Activated gamma-delta T cell treated with Interleukin-2 at 50 U/mL for 16 hours (primary cell): ENCODE results near the gene ABCF3.
"Not testable (repeated sequence)": the region's sequence is repeated elsewhere in the genome, so short reads cannot be mapped to it uniquely, and the experiment has no call there.

Experiments
- DNase-seq: peaks from one replicate; pipeline ENCODE4 v3.0.0-alpha.2; 2020

Gene ABCF3

GRCh38 chr3:184186184-184186901 is at the start of gene ABCF3:
Gene ABCF3 (plus strand): TSS chr3:184186199. CDS start chr3:184186208, 9 bp downstream.
- DNase-seq: no peak

- DNase-seq: no peak
These were observed 45.6 kb upstream of the ABCF3 start for GRCh38 chr3:184140436-184140835.

GRCh38 chr3:184142199-184142598 is 43.8 kb upstream of the ABCF3 start:
- DNase-seq: no peak

DNA sequence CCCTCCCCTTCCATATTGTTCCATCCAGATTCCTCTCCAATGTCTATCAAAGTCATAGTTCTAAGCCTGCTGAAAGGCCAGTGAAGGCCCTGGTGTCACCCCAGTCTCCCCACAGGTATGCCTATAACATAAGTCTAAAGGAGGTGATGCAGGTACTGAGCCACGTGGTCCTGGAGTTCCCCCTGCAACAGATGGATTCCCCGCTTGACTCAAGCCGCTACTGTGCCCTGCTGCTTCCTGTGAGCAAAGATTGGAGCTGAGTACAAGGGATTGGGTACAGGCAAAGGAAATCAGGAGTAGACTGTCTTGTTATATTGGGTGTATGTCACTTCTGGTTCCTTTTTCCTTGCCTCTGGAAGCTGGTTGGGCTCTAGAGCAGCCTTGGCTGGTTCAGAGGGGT is 42.7 kb upstream of the ABCF3 start:
- DNase-seq: no peak

DNA sequence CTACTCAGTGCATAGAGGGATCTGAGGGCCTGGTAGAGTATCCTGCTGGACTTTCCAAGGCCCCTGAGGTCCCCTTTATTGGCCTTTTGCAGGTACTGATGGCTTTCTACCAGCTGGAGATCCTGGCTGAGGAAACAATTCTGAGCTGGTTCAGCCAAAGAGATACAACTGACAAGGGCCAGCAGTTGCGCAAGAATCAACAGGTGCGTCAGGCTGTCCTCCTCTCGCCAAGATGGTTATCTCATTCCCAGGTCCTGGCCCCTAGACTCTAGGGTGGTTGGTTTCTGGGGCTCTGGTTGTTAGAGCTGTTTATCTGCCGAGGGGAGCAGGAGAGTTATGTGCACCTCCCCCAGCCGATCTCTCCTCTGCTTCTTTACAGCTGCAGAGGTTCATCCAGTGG is 41.5 kb upstream of the ABCF3 start:
- DNase-seq: no peak

DNA sequence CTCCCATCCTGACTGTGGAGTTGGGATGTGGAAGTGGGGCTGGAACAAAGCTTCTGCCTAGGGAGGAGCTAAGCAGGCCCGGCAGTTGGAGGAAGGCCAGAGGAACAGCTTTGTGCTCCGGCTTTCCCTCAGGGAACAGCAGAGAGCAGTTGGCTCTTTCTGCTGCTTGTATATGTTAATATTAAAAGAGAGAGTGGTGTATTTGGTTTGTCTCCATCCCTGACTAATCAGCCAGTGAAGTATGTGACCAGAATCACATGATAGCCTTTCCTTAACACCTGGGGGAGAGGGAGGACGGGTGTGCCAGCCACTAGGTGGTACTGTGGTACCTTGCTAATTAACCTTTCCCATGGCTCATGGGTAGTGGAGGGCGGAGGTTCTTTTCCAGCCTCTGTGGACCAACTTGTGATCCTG is 40.9 kb upstream of the ABCF3 start:
- DNase-seq: peak; percentile 19

DNA sequence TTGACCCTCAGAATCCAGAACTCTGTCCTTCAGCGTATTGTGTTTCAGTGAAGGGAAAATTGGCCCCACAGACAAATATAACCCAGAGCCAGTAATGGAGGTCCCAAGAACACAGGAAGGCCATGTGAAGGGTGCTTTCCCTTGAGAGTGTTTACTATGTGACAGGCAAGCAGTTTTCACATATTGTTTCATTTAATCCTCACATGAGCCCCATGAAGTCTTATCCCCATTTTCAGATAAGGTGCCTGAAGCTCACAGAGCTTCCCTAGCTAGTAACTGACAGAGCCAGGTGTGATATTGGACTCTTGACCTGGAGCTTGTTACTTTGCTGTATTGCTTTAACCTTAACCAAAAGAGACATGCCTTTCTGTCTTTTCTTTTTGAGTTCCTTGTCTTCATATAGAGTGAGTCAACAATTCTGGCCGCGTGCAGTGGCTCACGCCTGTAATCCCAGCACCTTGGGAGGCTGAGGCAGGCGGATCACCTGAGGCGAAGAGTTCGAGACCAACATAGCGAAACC is 40.2 kb upstream of the ABCF3 start:
- DNase-seq: no peak

GRCh38 chr3:184148076-184148475 is 37.9 kb upstream of the ABCF3 start:
- DNase-seq: no peak

- no peak for DNase-seq
These were observed 36.9 kb upstream of the ABCF3 start for GRCh38 chr3:184149123-184149522.

GRCh38 chr3:184149770-184150169 is 36.2 kb upstream of the ABCF3 start:
- not testable (repeated sequence) for DNase-seq

GRCh38 chr3:184154885-184155643 is 30.9 kb upstream of the ABCF3 start, which contains the start of gene DVL3:
Gene DVL3 (plus strand): TSS chr3:184155377. CDS start chr3:184155636, 259 bp downstream.
- DNase-seq: peak; percentile 32

DNA sequence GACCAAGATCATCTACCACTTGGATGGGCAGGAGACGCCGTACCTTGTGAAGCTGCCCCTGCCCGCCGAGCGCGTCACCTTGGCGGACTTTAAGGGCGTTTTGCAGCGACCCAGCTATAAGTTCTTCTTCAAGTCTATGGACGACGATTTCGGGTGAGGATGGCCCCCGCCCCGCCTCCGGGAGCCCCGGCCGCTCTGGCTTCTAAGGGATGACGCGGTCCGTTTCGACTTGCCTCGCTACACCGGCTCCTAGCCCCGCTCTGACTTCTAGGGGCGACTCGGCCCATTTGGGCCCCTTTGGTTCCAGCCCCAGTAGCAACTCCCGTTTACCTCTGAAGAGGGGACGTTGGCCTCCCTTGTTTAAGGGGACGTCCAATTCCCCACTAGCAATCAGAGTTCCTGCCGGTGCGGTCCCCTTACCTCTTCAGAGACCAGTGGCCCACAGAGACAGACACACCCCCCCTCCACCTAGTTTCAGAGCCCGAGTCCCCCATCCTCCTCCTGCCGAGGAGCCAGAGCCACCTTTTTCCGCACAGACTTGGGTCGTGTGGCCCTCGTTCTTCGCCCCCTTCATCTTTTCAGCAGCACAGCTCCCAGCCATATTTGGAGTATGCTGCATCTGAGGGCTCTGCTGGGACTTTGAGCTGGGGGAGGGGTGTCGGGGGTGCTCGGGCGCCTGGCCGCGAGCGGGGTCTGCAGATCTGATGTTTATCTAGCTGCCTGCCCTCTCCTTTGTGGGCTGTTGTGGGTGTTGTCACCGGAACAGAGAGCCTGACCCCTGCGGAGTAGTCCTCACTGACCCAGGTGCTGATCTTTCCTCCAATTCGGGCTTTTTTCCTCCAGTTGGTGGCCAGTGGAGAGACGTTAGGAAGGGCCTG is 30.1 kb upstream of the ABCF3 start:
- DNase-seq: peak; percentile 32

GRCh38 chr3:184156522-184156955 is 29.5 kb upstream of the ABCF3 start:
- DNase-seq: no peak

- no peak for DNase-seq
These were observed 28.8 kb upstream of the ABCF3 start for GRCh38 chr3:184157206-184157605.

- DNase-seq: no peak
These were observed 27.6 kb upstream of the ABCF3 start for GRCh38 chr3:184158404-184158803.

GRCh38 chr3:184160456-184160855 is 25.5 kb upstream of the ABCF3 start:
- no peak for DNase-seq

DNA sequence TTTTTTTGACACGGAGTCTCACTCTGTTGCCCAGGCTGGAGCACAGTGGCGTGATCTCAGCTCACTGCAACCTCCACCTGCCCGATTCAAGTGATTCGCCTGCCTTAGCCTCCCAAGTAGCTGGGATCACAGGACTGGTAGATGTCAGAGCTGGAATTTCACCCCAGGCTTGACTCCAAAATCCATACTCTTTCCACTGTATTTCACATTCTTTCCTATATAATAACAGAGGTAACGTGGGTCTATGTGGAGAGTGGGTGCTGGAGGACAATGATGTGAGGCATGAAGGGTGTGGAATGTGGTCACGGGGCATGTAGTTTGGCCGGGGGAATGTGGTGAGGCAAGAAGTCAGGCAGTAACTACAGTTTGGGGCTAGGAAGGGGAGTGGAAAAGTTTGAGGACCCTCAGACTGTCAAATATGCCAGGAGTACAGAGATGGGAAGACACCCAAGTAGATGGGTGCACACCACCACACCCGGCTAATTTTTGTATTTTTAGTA is 23.4 kb upstream of the ABCF3 start:
- DNase-seq: not testable (repeated sequence)

- no peak for DNase-seq
These were observed 21.2 kb upstream of the ABCF3 start for GRCh38 chr3:184164648-184165330.

DNA sequence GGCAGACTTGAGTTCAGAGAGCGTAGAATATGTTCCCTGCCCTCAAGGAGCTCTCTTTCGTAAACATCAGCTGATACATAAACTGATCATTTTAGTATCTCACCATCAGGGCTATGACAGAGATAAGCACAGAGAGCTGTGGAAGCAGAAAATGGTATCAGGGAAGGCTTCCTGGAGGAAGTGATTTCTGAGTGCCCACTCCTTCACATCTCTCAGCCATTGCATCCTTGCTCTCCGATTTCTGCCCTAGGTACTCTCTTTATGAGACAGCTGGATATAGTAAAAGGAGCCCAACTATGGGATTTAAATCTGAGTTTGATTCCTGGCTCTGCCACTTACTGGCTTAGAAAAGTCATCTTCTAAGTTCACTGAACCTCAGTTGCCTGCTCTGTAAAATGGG is 20.5 kb upstream of the ABCF3 start:
- no peak for DNase-seq

DNA sequence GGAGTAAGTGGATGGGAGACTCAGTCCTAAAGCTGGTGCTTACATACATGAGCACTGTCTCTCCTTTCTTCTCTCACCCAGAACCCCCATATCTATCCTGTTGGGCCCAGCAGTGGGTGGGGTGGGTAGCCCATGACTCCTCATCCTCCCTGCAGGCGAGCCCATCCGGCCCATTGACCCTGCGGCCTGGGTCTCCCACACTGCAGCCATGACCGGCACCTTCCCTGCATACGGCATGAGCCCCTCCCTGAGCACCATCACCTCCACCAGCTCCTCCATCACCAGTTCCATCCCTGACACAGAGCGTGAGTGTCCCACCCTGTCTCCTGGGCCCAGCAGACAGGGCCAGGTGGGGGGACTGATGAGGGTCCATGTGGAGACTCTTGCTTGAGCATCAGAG is 19.3 kb upstream of the ABCF3 start:
- DNase-seq: no peak

DNA sequence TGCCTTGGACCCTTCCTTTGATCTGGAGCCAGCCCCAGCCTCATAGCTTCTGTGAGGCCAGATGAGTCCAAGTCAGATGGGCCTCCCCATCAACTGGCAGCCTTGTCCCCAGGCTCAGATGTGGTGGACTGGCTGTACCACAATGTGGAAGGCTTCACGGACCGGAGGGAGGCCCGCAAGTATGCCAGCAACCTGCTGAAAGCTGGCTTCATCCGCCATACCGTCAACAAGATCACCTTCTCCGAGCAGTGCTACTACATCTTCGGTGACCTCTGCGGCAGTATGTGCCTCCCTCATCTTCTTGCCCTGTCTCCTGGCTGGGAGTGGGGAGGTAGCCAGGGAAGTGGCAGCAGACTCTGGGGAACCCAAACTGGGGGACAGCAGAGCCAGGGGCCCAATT is 18.2 kb upstream of the ABCF3 start:
- DNase-seq: no peak
